WTC11 (cell line): ENCODE measurements around the gene TPRG1L. TPM values are rescaled to one million over a fixed set of nuclear protein-coding genes. Genes with fewer than 3 reads are reported as not detected.

Source experiments
- ATAC-seq: fragments of 200-7000 bp; cut with Tn5 transposase; 2 replicates; pipeline ENCODE4 v1.10.0; 2021; ENCODE audit warnings: mild to moderate bottlenecking, moderate library complexity
- CTCF ChIA-PET: fragments of 300-600 bp; sonication (Branson Sonifier 250); formaldehyde crosslinking; loops from one replicate; lab custom pipeline; 2021; ENCODE audit warnings: antibody characterized with exemption; lab: Charles Lee
- POLR2A ChIA-PET: fragments of 350-600 bp; sonication (Branson Sonifier 250); formaldehyde crosslinking; loops from one replicate; lab custom pipeline; 2021; ENCODE audit warnings: antibody characterized with exemption; lab: Charles Lee
- DNase-seq: peaks from one replicate; pipeline ENCODE4 v3.0.0; 2021; ENCODE audit warnings: low spot score
- H3K27ac Mint-ChIP-seq: 2 replicates; pipeline ENCODE4 v1.8.0; 2021; ENCODE audit warnings: mixed read lengths
- H3K27me3 Mint-ChIP-seq: 2 replicates; pipeline ENCODE4 v1.8.0; 2021; ENCODE audit warnings: low read depth, mild to moderate bottlenecking, moderate library complexity, mixed read lengths
- H3K36me3 Mint-ChIP-seq: 2 replicates; pipeline ENCODE4 v1.8.0; 2021; ENCODE audit warnings: mixed read lengths
- H3K4me1 Mint-ChIP-seq: 2 replicates; pipeline ENCODE4 v1.8.0; 2022; ENCODE audit warnings: mixed read lengths
- H3K4me3 Mint-ChIP-seq: 2 replicates; pipeline ENCODE4 v1.8.0; 2021; ENCODE audit warnings: mild to moderate bottlenecking, moderate library complexity, mixed read lengths
- H3K9me3 Mint-ChIP-seq: 2 replicates; pipeline ENCODE4 v1.8.0; 2021; ENCODE audit warnings: mixed read lengths
- CREB1 ChIP-seq: sonication (generic); formaldehyde crosslinking; IDR thresholded peaks from 2 replicates; pipeline ENCODE4 v1.8.0; 2023; ENCODE audit warnings: mild to moderate bottlenecking, missing genetic modification reagents
- CREM ChIP-seq: sonication (generic); formaldehyde crosslinking; IDR thresholded peaks from 2 replicates; pipeline ENCODE4 v1.8.1; 2022; ENCODE audit warnings: mild to moderate bottlenecking, missing genetic modification reagents, moderate library complexity
- E2F5 ChIP-seq: sonication (generic); formaldehyde crosslinking; IDR thresholded peaks from 2 replicates; pipeline ENCODE4 v1.8.1; 2022; ENCODE audit warnings: mild to moderate bottlenecking, moderate library complexity, missing genetic modification reagents
- FOXP1 ChIP-seq: sonication (generic); formaldehyde crosslinking; IDR thresholded peaks from 2 replicates; pipeline ENCODE4 v1.8.0; 2022; ENCODE audit warnings: missing genetic modification reagents, mild to moderate bottlenecking, moderate library complexity, borderline replicate concordance
- HMGXB4 ChIP-seq: sonication (generic); formaldehyde crosslinking; IDR thresholded peaks from 2 replicates; pipeline ENCODE4 v1.8.1; 2023; ENCODE audit warnings: mild to moderate bottlenecking, moderate library complexity, missing genetic modification reagents
- MAX ChIP-seq: sonication (generic); formaldehyde crosslinking; IDR thresholded peaks from 2 replicates; pipeline ENCODE4 v1.8.0; 2022; ENCODE audit warnings: mild to moderate bottlenecking, missing genetic modification reagents
- MLX ChIP-seq: sonication (generic); formaldehyde crosslinking; IDR thresholded peaks from 2 replicates; pipeline ENCODE4 v1.8.1; 2023; ENCODE audit warnings: mild to moderate bottlenecking, missing genetic modification reagents, moderate library complexity
- NFYB ChIP-seq: sonication (generic); formaldehyde crosslinking; conservative IDR thresholded peaks from 2 replicates; pipeline ENCODE4 v1.8.0; 2022; ENCODE audit warnings: low read depth, missing genetic modification reagents
- PRRX2 ChIP-seq: fragments of 250-450 bp; sonication (Bioruptor Pico); IDR thresholded peaks from 2 replicates; pipeline ENCODE4 v1.8.0; 2021; ENCODE audit warnings: mild to moderate bottlenecking
- RELA ChIP-seq: sonication (generic); formaldehyde crosslinking; IDR thresholded peaks from 2 replicates; pipeline ENCODE4 v1.8.1; 2022; ENCODE audit warnings: missing genetic modification reagents, mild to moderate bottlenecking, borderline replicate concordance
- TCF7 ChIP-seq: sonication (generic); formaldehyde crosslinking; IDR thresholded peaks from 2 replicates; pipeline ENCODE4 v1.8.0; 2022; ENCODE audit warnings: mild to moderate bottlenecking, low read depth, missing genetic modification reagents, moderate library complexity
- TEAD4 ChIP-seq: sonication (generic); formaldehyde crosslinking; IDR thresholded peaks from 2 replicates; pipeline ENCODE4 v1.8.0; 2022; ENCODE audit warnings: mild to moderate bottlenecking, missing genetic modification reagents
- ZBTB43 ChIP-seq: sonication (generic); formaldehyde crosslinking; IDR thresholded peaks from 2 replicates; pipeline ENCODE4 v1.8.1; 2023; ENCODE audit warnings: mild to moderate bottlenecking, missing genetic modification reagents
- ZMAT4 ChIP-seq: fragments of 250-450 bp; sonication (Bioruptor Pico); IDR thresholded peaks from 2 replicates; pipeline ENCODE4 v1.9.0; 2021; ENCODE audit warnings: mild to moderate bottlenecking
- ZNF317 ChIP-seq: sonication (generic); formaldehyde crosslinking; IDR thresholded peaks from 2 replicates; pipeline ENCODE4 v1.8.1; 2023; ENCODE audit warnings: low read depth, mild to moderate bottlenecking, moderate library complexity, missing genetic modification reagents, borderline replicate concordance
- total RNA-seq: library from RNA; stranded (reverse); gene quantifications from 3 replicates; pipeline ENCODE4 v1.2.3, GENCODE V29; 2021

The TPRG1L gene
- total RNA-seq, 1 experiment from 2014 or later, result 20.9 TPM

GRCh38 chr1:3638027-3638426, 13.2 kb downstream of the TPRG1L start:
- no peak overlapping the region for H3K27ac Mint-ChIP-seq
- TF ChIP-seq ZMAT4 (CRISPR knock-in tag) (no peak), PRRX2 (CRISPR knock-in tag) (no peak), RELA (no peak)
- CTCF ChIA-PET, result interaction anchor here (0.8 kb wide), 1 partner anchor 58 kb away, joined by 3 read pairs; no protein-coding TSS in a partner anchor
- no peak overlapping the region for H3K4me3 Mint-ChIP-seq
- no peaks in the 10 kb centered on the region for H3K27me3 Mint-ChIP-seq
- no peak for ATAC-seq
- H3K9me3 Mint-ChIP-seq, result no peaks in the 10 kb centered on the region
- DNase-seq, result no peak
- POLR2A ChIA-PET, result no interaction called here
- no peaks in the 10 kb centered on the region for H3K4me1 Mint-ChIP-seq
- H3K36me3 Mint-ChIP-seq, result peaks cover 26% of the 10 kb centered on the region

- H3K27me3 Mint-ChIP-seq, result no peaks in the 10 kb centered on the region
- ChIA-PET POLR2A (no interaction called here), CTCF (interaction anchor here (0.8 kb wide), 1 partner anchor 57 kb away, joined by 3 read pairs; no protein-coding TSS in a partner anchor)
- H3K4me3 Mint-ChIP-seq, result no peak overlapping the region
- no peak overlapping the region for H3K27ac Mint-ChIP-seq
- H3K9me3 Mint-ChIP-seq, result no peaks in the 10 kb centered on the region
- ATAC-seq (no peak), DNase-seq (no peak)
- TF ChIP-seq RELA, result no peak
- no peak for TF ChIP-seq ZNF317 (CRISPR knock-in tag)
- no peak for TF ChIP-seq E2F5 (CRISPR knock-in tag)
- no peak for TF ChIP-seq HMGXB4 (CRISPR knock-in tag)
- peaks cover 25% of the 10 kb centered on the region for H3K36me3 Mint-ChIP-seq
- no peaks in the 10 kb centered on the region for H3K4me1 Mint-ChIP-seq
Measured at GRCh38 chr1:3638676-3639075, 13.9 kb downstream of the TPRG1L start.

GRCh38 chr1:3639397-3639911, 14.6 kb downstream of the TPRG1L start:
- ChIA-PET POLR2A (no interaction called here), CTCF (no interaction called here)
- Mint-ChIP-seq H3K27ac (no peak overlapping the region), H3K36me3 (peaks cover 24% of the 10 kb centered on the region), H3K4me3 (no peak overlapping the region), H3K9me3 (no peaks in the 10 kb centered on the region), H3K27me3 (no peaks in the 10 kb centered on the region), H3K4me1 (no peaks in the 10 kb centered on the region)
- ATAC-seq (no peak), DNase-seq (no peak)
- no peak for TF ChIP-seq PRRX2 (CRISPR knock-in tag)
- no peak for TF ChIP-seq NFYB
- TF ChIP-seq TEAD4, result no peak
- no peak for TF ChIP-seq MAX
- TF ChIP-seq ZBTB43, result no peak
- TF ChIP-seq CREM (CRISPR knock-in tag), result no peak
- no peak for TF ChIP-seq MLX (CRISPR knock-in tag)
- TF ChIP-seq FOXP1 (CRISPR knock-in tag), result no peak
- TF ChIP-seq TCF7, result no peak
- no peak for TF ChIP-seq CREB1 (CRISPR knock-in tag)
